IPS DF 4.7 (cell line): ENCODE results near the gene ARHGAP32.
"Not testable (repeated sequence)": the region's sequence is repeated elsewhere in the genome, so short reads cannot be mapped to it uniquely, and the experiment has no call there.

Experiments
- DNase-seq: peaks from one replicate; pipeline ENCODE4 v3.0.0-alpha.2; 2013; ENCODE audit warnings: low spot score; ENCODE audit errors: extremely low read depth

Gene ARHGAP32

DNA sequence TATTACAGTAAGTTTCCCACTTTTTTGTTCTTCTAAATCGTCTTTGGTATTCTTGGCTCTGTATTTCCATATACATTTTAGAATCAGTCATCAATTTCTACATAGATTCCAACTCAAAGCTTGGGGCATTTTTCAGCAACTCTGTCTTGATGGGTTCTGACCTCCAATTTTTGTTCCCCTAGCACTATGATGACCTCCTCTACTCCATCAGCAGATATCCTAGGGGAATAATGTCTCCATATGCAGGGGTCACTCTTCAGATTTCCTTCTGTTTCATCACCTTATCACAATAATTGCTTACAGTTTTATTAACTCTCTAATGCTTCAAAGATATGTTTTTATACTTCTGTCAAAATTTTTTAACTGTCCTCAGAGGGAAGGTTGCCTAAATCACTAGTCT lies 158.1 kb downstream of the ARHGAP32 start:
- DNase-seq, result no peak

DNA sequence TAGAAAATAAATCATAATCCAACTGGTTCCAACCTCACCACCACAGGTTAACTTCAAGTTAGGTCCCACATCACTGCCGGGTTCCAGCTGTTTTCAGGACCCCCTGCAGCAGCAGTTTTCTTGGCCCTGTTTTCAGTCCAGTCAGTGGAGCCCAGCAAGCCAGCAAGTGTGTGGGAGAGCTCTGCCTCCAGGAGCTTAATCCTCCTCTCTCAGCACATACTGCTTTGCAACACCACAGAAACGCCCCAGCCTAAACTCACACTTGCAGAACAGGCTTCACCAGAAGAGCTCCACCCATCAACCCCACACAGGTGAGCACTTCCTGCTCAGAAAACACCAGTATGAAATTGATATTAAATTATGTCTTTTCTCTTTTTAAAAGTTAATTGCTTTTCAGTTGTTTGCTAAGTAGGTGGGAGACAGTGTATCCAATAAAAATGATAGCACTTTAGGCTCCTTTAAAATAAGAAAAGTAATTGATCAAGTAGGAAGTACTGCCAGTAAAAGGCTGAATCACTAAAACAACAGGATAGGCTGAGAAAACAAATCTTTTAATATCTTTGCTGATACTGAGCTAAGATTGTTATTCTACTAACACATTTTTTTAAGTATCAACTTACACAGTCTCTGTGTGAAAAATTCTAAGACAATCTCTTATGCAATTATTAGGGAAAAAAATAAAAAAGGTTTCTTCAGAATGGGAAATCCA lies 168.0 kb downstream of the ARHGAP32 start:
- peak; percentile 22 for DNase-seq

GRCh38 chr11:129021295-129021694 lies 170.8 kb downstream of the ARHGAP32 start:
- no peak for DNase-seq

- DNase-seq, result no peak
These were observed 173.1 kb downstream of the ARHGAP32 start for GRCh38 chr11:129018991-129019390.

DNA sequence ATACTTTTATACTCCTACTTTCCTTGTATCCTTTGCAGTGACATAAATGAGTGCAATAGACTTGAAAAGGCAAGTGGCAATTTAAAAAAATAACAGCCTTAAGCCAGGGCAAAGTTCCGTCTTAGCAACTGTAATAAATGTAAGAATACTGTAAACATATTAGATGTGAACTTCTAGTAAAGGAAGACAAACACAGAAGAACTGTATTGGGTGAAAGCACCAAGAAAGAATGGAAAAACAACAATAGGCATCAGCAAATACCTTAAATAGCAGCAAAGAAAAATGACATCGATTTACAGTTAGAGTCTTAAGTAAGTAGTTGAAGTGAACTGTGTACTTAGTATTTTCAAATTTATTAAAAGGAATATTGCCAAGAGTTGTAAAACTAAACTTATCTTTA lies 174.0 kb downstream of the ARHGAP32 start:
- no peak for DNase-seq

DNA sequence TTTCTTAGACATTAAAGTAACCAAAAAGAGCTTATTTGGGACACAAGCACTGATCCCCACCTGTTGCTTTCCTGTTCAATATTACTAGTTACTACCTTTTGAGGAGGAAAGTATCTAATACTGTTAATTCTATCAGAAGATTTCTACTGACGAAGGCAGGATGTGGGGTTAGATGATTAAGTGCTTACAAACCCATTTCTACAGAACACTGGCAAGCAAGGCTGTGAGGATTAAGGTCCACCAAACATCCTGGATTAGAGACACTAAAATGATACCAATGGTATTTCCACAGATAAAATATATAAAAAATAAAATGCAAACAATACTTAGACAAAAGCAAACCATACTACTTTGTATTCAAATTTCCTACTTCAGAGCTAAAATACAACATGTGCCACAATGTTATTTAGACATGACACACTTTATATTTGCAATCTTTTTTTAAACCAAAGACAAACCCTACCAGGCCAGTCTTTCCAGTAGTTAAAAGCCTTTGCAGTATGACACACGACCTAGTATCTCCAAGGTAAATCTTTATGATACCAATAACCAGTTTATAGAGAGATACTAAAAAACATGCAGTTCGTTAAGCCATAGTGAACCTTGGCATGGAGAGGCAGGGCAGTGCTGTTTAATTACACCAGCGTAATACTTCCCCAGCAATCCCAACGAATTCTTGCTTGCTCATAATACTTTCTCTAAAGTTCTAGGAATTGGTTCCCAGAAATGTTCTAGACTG lies 178.2 kb downstream of the ARHGAP32 start:
- no peak for DNase-seq

GRCh38 chr11:129012880-129013279 lies 179.2 kb downstream of the ARHGAP32 start:
- DNase-seq, result no peak

DNA sequence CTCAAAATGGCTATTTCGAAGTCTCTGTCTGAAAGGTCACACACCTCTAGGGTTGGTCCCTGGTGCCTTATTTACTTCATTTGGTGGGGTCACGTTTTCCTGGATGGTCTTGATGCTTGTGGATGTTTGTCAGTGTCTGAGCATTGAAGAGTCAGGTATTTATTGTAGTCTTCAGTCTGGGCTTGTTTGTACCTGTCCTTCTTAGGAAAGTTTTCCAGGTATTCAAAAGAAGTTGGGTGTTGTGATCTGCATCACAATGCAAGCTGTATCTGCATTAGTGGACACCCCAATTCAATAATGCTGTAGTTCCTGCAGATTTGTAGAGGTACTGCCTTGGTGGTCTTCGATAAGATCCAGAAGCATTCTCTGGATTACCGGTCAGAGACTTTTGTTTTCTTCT lies 186.0 kb downstream of the ARHGAP32 start:
- DNase-seq, result no peak

DNA sequence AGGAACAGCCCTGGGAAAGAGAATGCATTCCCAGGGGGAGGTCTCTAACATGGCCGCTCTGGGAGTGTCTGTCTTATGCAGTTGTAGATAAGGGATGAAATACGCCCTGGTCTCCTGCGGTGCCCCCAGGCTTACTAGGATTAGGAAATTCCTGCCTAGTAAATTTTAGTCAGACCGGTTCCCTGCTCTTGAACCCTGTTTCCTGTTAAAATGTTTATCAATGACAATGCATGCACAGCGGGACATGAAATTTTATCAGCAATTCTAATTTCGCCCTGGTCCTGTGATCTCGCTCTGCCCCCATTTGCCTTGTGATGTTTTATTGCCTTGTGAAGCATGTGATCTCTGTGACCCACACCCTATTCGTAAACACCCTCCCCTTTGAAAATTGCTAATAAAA lies 193.0 kb downstream of the ARHGAP32 start:
- DNase-seq, result not testable (repeated sequence)

GRCh38 chr11:128988242-128988970 lies 203.7 kb downstream of the ARHGAP32 start:
- DNase-seq, result no peak

GRCh38 chr11:128985880-128986279 lies 206.2 kb downstream of the ARHGAP32 start:
- DNase-seq, result no peak

DNA sequence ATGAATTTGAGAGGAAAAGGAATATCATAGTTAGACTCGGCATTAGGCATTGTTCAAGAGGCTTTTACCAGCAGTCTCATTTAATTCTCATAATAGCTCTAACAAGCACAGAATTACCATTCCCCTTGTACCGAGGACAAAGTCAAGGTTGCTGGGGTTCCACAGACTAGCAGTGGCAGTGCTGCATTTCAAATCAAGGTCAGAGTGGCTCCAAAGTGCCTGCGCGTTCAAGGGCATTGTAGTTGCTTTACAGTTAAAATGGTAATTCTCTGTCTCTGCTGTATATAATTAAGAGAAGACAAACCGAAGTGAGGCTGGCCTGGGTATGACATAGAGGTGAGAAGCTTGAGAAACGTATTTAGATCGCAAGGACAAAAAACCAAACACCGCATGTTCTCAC lies 209.1 kb downstream of the ARHGAP32 start:
- DNase-seq, result no peak

DNA sequence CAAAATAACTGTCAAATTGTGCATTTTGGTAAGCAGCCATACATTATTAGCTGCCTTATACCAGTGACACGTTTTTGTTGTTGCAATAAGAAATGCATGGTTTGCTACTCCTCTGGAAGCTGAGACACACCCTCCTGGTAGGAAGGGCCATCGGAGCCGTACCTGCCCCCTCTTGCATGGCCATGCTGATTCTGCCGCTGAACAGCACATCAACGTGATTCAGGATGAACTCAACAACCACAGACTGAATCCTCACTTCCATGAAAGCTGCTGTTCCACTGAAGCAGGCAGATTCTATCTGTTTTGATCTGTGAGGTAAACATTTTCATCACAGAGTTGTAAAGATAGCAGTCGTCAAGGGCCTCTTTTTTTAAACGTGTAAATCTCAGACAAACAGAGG lies 210.9 kb downstream of the ARHGAP32 start:
- DNase-seq, result no peak

- no peak for DNase-seq
These were observed 221.4 kb downstream of the ARHGAP32 start for GRCh38 chr11:128970598-128971190.

DNA sequence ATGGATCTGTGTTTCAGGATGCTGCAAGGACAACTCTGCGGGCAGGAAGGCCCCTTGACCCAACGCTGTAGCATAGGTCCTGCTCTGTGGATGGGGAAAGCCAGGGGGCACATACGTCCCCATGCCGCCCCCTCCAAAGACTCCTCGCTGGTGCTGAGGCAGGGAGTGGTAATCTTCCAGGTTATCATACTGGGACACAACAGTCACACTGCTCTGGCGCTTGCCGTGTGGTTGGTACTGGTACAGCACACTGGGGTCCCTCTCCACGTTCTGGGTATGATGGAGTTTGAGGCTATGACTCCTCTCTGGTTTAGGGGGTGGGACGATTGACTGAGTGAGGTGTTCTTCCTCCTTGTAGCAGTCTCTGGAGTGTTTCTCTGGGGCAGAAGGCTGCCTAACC lies 223.2 kb downstream of the ARHGAP32 start:
- DNase-seq, result no peak

DNA sequence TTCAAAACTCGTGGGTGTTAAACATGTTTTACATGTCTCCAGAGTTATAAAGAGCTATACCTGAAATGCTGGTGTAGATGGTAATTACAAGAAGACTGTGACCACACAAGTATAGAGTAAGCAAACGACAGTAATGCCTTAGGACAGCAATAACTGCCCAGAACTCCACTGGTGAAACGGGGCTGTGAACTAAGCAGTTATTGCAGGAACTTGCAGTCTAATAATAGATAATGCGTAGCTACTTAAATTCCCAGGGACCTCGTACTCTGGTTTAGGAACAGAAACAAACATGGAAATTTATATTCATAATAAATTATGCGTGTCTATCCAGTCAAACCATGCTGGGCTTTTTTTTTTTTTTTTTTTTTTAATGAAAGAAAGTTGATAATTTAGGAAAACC lies 224.5 kb downstream of the ARHGAP32 start:
- no peak for DNase-seq

DNA sequence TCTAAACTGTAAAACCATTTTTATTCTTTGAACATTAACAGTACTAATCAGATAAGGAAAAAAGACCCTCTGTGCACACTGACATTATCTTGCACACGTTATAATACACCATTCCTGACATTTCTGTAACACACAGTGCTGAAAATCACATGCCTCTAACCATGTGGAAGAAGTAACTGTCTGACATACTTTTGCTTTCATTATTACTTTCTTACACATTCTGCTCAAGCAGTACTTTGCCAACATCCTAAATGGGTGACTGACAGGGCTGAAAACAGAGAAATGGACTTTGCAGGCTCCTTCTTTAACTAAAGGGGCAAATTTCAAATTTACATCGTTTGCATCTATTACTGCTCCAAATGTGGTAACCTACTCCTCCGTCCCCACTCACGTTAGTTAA lies 226.6 kb downstream of the ARHGAP32 start:
- DNase-seq, result no peak

DNA sequence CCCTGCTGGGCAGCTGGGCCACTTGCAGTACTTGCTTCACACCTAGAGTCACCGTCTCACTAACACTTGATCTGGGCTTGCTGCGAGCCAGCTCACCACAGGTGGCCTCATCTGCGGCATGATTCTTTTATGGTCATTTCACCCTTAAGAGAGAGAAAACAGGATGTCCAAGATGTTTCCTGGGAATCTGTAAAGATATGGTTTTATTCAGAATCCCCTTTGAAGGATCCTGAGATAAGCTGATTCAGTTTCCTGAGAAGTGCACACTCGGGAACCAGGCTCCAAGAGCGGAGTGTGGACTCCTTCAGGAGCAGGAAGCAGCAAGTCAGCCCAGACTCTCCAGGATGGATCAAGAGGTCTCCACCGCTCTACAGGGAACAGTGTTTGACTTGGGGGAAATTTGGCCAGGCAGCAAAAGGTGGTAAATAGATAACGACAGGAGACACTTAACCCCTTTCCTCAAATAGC lies 227.6 kb downstream of the ARHGAP32 start:
- DNase-seq, result no peak

DNA sequence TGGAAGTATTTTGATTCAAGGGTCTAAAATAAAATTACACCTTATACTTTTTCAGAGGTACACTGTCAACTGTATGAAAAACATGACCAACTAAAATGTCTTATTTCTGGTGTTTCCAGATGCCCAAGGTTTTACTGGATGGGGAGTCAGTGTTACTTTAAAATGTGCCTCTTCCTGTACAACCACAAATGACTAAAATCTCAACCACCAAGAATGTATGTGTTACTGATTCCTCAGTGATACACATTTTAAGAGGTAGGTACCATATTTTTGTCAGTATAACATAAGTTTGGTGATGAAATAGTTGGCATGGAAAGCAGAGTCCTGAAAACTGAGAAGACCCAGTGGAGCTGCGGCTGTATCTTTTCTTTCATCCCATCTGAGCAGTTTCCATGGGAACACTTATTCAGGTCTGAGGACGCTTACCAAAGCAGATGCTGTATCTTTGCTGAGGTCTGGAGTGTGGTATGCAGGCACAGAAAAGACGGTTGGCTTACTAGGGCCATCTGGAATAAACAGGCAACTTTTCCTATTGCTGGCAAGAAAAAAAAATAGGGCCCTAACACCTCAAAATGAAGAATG lies 228.3 kb downstream of the ARHGAP32 start:
- DNase-seq, result no peak

GRCh38 chr11:128962896-128963295 lies 229.2 kb downstream of the ARHGAP32 start:
- DNase-seq, result no peak

- DNase-seq, result no peak
These were observed 230.5 kb downstream of the ARHGAP32 start for GRCh38 chr11:128961645-128962044.

GRCh38 chr11:128957202-128957482 lies 235.0 kb downstream of the ARHGAP32 start:
- DNase-seq, result no peak
